HG03025 (cell line): ENCODE data around the gene ORMDL3.
"Not testable (repeated sequence)": the region's sequence is repeated elsewhere in the genome, so short reads cannot be mapped to it uniquely, and the experiment has no call there.

Experiments
- ATAC-seq: cut with Tn5 transposase; IDR thresholded peaks from one replicate; pipeline ENCODE4 v1.9.1; 2021; ENCODE audit warnings: mild to moderate bottlenecking, moderate library complexity; ENCODE audit not compliant: unreplicated experiment, low FRiP score

ORMDL3 gene

GRCh38 chr17:39951924-39952679 is 24.7 kb upstream of the ORMDL3 start:
- no peak for ATAC-seq

DNA sequence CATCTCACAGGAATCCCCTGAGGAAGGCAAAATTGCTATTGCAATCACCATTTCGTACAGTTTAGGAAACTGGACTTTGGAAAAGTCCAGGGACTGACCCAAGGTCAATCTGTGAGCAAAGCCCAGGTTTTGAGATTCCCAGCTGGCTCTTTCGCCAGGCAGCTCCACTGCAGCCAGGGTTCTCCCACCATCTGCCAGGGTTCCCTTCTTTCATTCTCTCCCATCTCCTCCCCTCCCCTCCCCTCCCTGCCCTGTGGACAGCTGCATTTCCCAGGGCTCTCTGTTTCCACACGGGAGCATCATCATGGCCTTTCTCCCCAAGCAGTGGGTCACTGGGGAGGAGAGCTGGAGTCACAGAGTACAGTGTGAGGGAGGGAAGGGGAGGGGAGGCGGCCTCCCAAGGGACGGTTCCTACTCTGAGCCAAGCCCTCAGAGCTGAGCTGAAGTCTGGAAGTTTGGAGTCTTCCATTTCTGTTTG is 23.5 kb upstream of the ORMDL3 start:
- ATAC-seq = no peak

DNA sequence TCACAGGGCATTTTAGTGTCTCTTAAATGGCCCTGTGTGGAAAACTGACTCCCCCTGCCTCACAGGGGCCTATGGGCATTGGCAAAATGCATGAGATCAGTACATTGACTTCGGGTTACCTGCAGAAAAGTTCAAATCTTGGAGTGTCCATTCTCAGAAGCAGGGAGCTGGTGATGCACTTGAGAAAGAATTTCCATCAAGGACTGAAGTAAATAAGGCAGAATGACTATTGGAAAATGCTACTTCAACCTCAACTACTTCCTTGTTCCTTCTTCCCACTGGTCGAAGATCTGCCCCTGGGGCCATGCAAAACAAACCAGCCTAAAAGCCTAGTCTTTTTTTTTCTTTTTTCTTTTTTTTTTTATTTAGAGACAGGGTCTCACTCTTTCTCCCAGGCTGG is 21.6 kb upstream of the ORMDL3 start:
- ATAC-seq = no peak

DNA sequence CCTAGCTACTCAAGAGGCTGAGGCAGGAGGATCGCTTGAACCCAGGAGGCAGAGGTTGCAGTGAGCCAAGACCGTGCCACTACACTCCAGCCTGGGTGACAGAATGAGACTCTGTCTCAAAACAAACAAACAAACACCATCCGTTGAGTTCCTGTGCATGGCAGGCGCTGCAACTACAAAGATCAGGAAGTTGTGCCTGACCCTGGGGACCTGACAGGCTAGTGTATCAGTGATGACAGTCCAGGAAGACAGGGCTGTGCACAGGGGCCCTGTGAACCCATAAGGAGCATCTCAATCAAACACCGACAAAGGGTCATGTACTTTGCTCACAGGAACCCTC is 21.1 kb upstream of the ORMDL3 start:
- ATAC-seq = not testable (repeated sequence)

GRCh38 chr17:39946551-39947330 is 19.3 kb upstream of the ORMDL3 start:
- ATAC-seq = no peak

- ATAC-seq = no peak
These were observed 17.0 kb upstream of the ORMDL3 start for GRCh38 chr17:39944393-39944711.

GRCh38 chr17:39943702-39944392 is 16.4 kb upstream of the ORMDL3 start:
- no peak for ATAC-seq

DNA sequence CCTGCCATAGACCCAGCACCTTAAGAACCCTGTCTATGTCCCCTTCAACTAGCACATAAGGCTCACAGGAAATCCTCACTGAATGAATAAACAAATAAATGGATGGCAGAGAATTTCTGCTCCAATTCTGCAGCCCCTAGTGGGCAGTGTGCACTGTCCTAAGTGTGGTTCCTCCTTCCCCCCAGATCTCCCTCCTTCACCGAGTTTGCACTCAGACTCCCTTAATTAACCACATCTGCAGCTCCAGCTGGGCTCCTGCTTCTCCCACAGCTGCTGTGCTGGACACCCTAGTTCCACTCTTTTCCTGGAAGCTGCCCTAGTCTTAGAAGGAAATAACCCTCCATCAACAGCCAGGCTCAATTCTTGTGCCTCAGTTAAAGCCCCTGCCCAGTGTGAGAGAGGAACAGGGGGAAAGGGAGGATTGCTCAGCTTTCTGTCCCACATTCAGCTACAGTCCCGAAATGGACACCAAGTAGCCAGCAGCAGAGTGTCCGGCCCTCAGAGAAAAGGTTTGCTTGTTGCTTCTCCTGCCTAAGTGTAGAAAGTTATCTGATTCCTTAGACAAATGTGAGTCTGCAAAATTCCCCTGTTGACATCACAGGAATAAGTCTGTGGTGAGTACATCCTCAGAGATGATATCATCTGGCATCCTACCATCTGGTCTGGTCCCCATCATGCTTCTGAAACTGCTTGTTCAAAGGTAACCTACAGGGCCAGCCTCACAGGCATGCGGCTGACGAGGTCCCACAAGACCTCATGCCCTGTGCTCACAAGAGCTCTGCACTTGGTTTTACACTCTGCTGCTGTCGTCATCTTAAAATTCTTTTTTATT is 12.4 kb upstream of the ORMDL3 start:
- no peak for ATAC-seq

- ATAC-seq = no peak
These were observed 11.7 kb upstream of the ORMDL3 start for GRCh38 chr17:39939106-39939505.

DNA sequence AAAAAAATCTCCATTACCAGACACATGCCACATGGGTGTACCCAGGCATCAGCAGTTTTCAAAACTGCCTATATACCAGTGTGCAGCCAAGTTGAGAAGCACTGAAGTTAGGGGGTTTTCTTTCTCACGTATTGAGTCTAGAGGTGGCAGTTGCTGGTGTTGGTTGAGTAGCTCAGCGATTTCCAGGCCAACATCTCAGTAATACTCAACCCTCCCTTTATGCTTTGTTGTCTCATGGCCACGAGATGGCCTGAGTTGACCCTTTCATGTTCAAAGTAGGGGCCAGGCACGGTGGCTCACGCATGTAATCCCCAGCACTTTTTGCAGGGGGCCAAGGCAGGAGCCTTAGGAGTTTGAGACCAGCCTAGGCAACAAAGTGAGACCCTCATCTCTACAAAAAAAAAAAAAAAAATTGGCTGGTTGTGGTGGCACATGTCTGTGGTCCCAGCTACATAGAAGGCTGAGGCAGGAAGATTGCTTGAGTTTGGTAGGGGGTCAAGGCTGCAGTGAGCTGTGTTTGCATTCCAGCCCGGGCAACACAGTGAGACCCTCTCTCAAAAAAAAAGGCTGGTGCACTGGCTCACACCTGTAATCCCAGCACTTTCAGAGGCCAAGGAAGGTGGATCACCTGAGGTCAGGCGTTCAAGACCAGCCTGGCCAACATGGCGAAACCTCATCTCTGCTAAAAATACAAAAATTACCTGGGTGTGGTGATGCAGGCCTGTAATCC is 10.9 kb upstream of the ORMDL3 start:
- ATAC-seq = no peak

- no peak for ATAC-seq
These were observed 10.0 kb upstream of the ORMDL3 start for GRCh38 chr17:39937447-39937846.

GRCh38 chr17:39935909-39936308 is 8.5 kb upstream of the ORMDL3 start:
- no peak for ATAC-seq

- ATAC-seq = no peak
These were observed 6.9 kb upstream of the ORMDL3 start for GRCh38 chr17:39934324-39934723.

GRCh38 chr17:39933912-39934311 is 6.5 kb upstream of the ORMDL3 start:
- ATAC-seq = no peak

DNA sequence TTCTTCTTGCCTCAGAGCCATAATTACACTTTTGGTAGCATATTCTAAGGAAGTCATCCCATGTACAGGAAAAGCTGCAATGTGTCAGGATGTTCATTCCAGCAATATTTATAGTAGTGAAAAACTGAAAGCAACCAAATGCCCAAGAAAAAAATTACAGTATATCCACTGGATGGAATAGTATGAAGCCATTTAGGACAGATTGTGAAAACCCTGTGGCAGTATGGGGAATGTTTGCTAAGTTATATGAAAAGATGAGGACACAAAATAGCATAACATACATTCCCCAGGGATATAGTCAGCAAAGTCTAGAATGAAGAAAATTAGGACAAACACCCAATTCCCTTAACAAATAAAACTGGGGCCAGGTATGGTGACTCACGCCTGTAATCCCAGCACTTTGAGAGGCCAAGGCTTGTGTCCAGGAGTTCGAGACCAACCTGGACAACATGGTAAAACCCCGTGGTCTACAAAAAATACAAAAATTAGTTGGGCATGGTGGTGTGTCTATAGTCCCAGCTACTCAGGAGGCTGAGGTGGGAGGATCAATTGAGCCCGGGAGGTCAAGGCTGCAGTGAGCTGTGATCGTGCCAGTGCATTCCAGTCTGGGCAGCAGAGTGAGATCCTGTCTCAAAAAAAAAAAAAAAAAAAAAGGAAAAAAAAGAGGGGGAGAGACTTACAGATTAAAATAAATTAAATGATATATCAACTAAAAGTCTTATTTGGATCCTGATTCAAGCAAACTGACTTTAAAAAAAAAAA is 2.4 kb upstream of the ORMDL3 start:
- no peak for ATAC-seq

DNA sequence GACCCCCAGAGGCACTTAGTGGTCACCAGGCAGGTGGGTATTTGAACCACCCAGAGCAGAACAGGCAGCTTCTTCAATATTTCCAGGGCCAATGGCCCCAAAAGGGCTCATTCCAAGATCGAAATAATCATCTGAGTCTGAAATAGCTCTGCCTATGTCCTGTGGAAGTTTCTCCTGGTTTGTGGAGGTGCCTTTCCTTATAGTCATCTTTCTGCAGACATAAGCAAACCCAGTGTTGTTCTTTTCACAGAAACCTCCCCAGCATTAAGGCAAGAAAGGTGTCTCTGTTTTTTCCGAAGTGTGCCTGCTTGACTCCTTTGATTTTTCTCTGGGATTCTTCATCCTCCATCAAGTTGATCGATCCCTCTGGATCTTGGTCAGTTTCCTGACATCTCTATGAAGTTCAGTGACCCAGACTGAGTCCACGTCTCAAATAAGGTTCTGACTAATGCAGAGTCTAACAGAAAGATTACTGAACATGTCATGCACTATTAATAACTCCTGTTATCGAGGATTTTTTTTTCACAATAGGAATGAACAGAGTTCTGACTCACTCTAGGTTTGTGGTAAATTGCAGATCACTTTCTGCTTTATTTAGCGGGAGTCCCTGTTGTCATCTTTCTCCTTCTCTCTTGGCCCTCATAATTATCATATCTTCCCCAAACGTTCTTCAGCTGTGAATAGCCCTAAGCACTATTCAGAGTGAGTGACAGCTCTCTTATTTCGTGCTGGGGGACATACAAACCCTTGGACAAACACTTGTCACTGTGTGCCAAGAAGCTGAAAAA is 1.7 kb upstream of the ORMDL3 start:
- no peak for ATAC-seq

DNA sequence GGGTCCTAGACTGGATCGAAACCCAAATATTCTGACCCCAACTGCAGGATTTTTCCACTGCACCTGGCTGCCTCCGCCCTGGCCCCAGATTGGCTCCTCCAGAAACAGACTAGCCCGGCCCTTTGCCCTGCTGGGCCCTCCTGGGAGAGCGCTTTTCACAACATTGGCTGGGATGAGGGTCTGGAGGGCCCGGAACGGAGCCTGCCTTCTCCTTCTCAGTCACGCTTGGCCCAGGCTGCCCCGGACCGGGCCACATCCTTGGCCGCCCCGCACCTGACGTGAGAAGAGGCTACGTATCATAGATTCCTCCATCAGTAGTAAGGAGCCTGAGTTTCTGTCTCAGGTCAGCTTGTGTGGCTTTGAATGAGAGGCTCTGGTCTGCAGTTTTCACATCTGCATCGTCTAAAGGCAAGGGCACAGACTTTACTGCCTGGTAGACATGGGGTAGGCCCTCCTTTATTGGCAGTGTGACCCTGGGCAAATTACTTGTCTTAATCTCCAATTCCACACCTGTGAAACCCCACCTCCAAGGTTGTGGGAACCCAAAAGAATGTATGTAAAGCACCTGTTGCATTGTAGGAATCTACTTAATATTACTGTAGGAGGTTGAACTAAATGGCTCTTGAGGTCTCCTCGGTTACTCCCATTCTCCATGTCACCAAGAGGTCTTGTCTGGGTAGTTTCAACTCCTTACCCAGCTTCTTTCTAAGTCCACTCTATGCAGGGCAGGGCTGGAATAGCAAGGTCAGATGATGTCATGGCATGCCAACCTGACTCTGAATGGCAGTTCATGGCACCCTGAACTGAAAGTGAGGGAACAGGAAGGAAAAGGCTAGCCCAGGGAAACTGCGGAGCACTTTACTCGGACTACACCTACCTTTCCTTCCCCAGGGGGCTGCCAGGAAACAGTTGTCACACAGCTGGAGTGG is 792 bp upstream of the ORMDL3 start:
- peak; percentile 12 for ATAC-seq
